Measurements from ENCODE around the gene INTS12. TPM values are rescaled to one million over a fixed set of nuclear protein-coding genes. Genes with fewer than 3 reads are reported as not detected.
"Not testable (repeated sequence)": the region's sequence is repeated elsewhere in the genome, so short reads cannot be mapped to it uniquely, and the experiment has no call there.

The INTS12 gene
- total RNA-seq (ENCODE audit: insufficient read depth, low replicate concordance) = 20.5 TPM

DNA sequence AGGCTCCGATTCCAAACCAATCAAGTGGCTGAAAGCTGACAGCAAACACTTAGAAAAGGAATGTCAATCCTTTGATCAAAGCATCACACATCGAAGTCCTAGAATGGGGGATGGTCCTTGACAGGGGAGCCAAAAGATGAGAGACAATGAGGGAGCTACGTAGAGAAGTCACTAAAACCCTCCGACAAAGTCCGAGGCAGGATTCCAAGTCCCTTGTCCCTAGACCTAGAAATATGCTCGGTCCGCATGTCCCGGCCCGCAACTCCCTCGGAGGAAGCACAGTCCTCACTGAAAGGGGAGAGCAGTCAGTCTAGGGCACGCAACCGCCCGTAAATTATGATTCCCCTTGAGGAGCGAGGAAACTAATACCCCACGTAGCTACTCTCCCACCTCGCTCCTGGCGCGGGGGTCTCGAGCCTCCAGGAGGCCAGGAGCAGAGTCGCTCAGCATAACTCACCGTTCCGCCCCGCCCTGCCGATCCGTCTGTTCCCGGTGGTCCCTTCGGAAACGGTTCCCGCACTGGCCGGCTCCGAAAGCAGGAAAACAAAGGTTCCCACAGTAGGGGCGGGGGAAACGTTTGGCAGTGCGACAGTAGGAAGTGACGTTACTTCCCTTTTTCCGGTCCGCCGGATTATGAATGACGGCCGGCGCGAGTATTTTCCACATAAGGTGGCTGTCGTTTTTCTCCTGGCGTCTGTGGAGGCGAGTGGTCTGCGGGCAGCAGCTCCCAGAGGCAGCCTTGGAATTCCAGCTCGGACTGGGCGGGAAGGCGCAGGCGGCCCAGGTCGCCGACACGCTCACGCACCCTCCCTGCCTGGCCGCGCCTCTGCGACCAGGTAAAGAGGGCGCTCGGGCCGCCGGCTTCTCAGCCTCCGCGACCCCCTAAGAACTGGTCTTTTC lies at the start of gene INTS12, which contains the start of gene GSTCD:
Gene INTS12 (minus strand): TSS at position 509 of the 900 bp plus-strand sequence. CDS start 8,684 bp downstream, outside the sequence.
Gene GSTCD (plus strand): TSS at position 604 of the 900 bp plus-strand sequence. CDS start 8,830 bp downstream, outside the sequence.
- DNase-seq (ENCODE audit: low spot score) = peak; percentile 93

DNA sequence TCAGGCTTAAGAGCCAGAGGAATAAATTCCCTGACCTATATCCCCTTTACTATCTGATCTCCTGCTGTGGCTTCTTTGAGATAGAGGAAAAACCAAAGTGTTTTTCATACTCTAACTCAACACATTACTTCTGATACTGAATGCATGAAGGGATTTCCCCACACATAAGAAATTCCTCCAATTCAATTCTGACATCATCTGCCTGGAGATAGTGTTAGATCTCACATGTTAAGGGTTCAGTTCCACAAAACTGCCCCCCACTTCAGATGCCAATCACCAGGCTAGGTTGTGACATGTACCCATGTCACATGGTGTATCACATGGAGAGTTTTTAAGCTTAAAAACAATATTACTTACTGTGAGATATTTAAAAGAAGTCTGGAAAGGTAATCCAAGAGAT lies 46.9 kb upstream of the INTS12 start:
- no peak for DNase-seq (ENCODE audit: low spot score)

- no peak for DNase-seq (ENCODE audit: low spot score)
Observed at GRCh38 chr4:105753361-105753760, 44.9 kb upstream of the INTS12 start.

DNA sequence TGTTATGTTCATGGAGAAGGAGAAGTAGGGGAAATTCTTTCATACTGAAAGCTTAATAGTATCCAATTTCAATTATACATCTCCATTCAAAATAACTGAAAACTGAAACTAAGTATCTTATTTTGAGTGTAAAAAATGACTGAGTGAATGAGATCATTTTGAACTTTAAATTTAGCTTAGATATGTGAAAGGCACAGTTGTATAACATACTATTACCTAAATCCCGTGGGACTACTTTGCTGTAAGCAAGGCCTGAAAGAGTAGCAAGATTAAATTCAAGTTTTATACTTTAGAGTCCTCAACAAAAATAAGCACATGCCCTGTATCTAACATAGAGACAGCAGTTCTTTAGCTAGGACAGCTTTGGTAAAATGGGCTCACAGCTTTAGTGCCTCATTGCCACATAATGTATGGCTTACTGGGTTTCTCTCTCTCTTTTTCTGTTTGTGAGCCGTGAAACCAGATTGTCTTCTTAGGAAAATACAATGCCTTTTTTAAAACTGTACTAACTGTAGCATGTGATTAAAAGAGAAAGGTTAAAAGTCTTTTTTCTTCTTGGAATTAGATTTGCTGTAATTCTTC lies 43.3 kb upstream of the INTS12 start:
- no peak for DNase-seq (ENCODE audit: low spot score)

- DNase-seq (ENCODE audit: low spot score) = no peak
Observed at GRCh38 chr4:105748222-105748621, 39.7 kb upstream of the INTS12 start.

- DNase-seq (ENCODE audit: low spot score) = no peak
Observed at GRCh38 chr4:105741548-105741947, 33.1 kb upstream of the INTS12 start.

- not testable (repeated sequence) for DNase-seq (ENCODE audit: low spot score)
Observed at GRCh38 chr4:105735217-105735616, 26.7 kb upstream of the INTS12 start.

DNA sequence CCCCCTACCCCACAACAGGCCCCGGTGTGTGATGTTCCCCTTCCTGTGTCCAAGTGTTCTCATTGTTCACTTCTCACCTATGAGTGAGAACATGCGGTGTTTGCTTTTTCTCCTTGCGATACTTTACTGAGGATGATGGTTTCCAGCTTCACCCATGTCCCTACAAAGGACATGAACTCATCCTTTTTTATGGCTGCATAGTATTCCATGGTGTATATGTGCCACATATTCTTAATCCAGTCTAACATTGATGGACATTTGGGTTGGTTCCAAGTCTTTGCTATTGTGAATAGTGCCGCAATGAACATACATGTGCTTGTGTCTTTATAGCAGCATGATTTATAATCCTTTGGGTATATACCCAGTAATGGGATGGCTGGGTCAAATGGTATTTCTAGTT lies 21.4 kb upstream of the INTS12 start:
- DNase-seq (ENCODE audit: low spot score) = not testable (repeated sequence)

DNA sequence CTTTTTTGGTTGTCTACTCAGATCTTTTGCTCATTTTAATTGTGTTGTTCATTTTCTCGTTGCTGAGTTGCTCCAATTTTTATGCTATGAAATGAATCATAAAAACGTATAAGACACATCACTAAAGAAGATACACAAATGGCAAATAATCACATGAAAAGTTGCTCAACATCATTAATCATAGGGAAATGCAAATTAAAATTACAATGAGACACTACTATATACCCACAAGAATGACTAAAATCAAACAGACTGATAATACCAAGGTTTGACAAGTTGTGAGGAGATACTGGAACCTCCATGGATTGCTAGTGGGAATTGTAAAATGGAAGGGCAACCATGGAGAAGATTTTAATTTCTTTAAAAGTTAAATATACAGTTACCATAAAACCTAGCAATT lies 17.1 kb upstream of the INTS12 start:
- no peak for DNase-seq (ENCODE audit: low spot score)

- DNase-seq (ENCODE audit: low spot score) = no peak
Observed at GRCh38 chr4:105719204-105719603, 10.7 kb upstream of the INTS12 start.

GRCh38 chr4:105715692-105716278 lies 7.3 kb upstream of the INTS12 start:
- peak; percentile 57 for DNase-seq (ENCODE audit: low spot score)

DNA sequence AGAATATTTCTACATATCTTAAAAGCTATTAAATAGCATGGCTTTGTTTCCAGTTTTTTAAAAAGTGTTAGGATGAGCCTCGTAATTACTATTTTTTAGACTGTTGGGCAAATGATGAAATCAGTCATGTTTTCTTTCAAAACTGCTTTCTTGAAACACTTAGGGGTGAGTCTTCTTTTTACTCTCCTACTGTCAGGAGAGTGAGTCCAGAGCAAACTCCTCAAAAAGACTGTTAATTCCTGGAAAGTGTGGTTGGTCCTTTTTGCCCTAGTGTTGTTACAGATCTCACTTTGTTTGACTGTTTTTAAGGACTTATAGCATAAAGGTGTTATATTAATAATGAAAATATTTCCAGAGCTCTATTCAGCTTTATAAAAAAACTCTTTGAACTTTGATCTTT lies 6.4 kb upstream of the INTS12 start:
- DNase-seq (ENCODE audit: low spot score) = peak; percentile 12

GRCh38 chr4:105714071-105714521 lies 5.6 kb upstream of the INTS12 start:
- peak; percentile 17 for DNase-seq (ENCODE audit: low spot score)

DNA sequence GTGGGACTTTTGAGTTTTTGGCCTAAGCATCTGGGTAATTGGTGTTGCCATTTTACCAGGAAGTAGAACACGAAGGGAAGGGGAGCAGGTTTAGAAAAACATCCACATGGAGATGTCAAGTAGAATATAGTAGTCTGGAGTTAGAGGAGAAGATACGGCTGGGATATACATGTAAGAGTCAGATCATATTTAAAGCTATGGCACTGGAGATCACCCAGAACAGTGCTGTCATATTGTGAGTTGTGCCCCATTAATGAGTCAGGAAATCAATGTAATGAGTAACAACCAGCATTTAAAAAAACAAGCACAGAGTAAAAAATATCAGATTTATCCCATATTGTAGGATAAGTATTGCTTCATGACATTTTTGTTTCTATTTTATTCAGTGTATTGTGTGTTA lies 4.3 kb upstream of the INTS12 start:
- no peak for DNase-seq (ENCODE audit: low spot score)

GRCh38 chr4:105710678-105711077 lies 2.2 kb upstream of the INTS12 start:
- no peak for DNase-seq (ENCODE audit: low spot score)

GRCh38 chr4:105710012-105710600 lies 1.6 kb upstream of the INTS12 start:
- DNase-seq (ENCODE audit: low spot score) = no peak

GRCh38 chr4:105709081-105709450 lies 577 bp upstream of the INTS12 start:
- DNase-seq (ENCODE audit: low spot score) = peak; percentile 31

GRCh38 chr4:105707782-105708180 lies 708 bp downstream of the INTS12 start:
- DNase-seq (ENCODE audit: low spot score) = no peak

GRCh38 chr4:105698607-105699006 lies 9.9 kb downstream of the INTS12 start:
- no peak for DNase-seq (ENCODE audit: low spot score)

DNA sequence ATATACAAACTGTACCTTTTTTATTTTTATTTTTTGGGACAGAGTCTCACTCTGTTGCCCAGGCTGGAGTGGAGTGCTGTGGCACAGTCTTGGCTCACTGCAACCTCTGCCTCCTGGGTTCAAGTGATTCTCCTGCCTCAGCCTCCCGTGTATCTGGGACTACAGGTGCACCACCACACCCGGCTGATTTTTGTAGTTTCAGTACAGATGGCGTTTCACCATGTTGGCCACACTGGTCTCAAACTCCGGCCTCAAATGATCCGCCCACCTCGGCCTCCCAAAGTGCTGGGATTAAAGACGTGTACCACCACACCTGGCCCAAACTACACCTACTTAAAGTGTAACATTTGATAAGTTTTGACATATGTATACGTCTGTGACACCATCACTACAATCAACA lies 12.7 kb downstream of the INTS12 start:
- DNase-seq (ENCODE audit: low spot score) = not testable (repeated sequence)

DNA sequence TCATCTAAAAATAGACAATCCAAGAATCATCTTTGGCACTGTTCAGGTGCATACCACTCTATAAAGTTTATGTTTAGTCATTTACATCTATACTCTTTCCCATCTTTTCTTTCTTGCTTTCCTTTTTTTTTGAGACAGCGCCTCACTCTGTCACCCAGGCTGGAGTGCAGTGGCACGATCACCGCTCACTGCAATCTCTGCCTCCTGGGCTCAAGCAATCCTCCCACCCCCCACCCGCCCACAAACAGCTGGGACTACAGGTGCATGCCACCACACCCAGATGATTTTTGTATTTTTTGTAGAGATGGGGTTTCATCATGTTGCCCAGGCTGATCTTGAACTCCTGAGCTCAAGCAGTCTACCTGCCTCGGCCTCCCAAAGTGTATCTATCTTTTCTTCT lies 13.7 kb downstream of the INTS12 start:
- not testable (repeated sequence) for DNase-seq (ENCODE audit: low spot score)

DNA sequence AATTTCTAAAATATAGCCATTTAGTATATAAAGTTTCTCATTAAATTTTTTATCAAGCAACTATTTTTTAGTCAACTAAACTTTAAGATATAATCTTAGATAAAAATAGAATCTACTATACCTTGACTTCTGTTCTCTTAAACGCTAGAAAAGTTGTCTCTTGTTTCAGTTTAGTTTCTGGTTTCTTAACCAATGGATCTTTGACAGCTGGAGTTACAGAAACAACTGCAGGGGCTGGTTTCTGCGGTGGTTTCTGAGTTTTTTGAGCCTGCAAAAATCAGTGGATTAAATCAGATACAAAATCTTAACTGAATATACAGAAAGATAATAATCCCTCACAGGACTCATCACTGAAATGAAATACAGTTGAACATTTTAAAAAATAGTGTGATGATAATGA lies 21.9 kb downstream of the INTS12 start:
- no peak for DNase-seq (ENCODE audit: low spot score)
